ENCODE data around the gene CBR1.
"Not testable (repeated sequence)": the region's sequence is repeated elsewhere in the genome, so short reads cannot be mapped to it uniquely, and the experiment has no call there.

CBR1 gene

DNA sequence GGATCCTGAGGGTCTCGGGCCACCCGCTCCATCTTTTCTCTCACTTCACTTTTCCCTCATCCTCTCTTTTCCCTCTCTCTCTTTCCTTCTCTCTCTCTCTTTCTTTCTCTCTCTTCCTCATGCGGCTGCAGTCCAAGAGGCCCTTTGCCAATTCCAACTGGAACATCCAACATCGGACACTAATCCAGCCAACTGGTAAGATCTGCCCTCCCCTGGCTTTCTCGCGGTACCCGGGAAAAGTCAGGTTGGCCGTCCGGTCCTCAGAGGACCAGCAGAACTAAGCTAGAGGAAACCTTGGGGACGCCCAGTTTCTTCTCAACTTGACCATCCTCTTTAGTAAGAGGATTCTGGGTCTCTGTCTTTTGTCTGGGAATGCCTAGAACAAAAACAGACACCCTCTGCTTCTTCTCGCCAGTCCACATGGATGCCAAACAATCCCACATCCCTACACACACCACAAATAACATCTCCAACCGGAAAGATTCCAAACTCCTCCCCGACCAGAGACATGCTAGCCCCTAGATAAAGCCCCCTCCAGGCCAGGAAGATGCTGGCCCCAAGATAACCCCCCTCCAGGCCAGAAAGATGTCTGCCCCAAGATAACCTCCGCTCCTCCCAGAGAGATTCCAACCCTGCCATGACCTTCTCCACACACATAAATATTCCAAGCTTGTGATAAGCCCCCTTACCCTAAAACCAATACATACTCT, 6.3 kb upstream of the CBR1 start:
- peaks cover 8% of the 10 kb centered on the region for H3K9me3 ChIP-seq (ENCODE audit: insufficient read depth, low read length)

DNA sequence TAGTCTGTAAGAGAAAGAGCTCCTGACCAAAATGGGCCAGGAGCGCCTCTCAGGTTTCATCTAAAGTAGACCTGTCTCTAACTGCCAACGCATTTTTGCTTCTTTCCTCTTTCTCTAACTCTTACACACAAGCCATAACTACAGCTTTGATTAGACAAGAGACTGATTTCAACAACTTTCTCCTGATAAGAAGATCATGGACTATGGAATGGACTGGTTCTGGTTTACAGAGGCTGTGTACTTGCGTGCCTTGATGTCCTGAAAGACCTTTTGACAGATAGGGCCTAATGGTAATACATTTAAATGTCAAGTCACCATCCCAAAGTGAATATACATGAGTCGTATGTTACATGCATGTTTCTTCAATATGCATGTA, 5.8 kb upstream of the CBR1 start:
- no peaks in the 10 kb centered on the region for H3K27me3 ChIP-seq (ENCODE audit: insufficient read depth, insufficient read length)
- TF ChIP-seq ZNF274 (IDR thresholded peaks at IDR 0.05; ENCODE audit: low read depth, low read length) = no peak
- TF ChIP-seq SUZ12 (IDR thresholded peaks at IDR 0.05; ENCODE audit: extremely low read depth, insufficient read depth, insufficient read length) = no peak
- no peak for TF ChIP-seq YY1 (IDR thresholded peaks at IDR 0.05; ENCODE audit: insufficient read depth, insufficient read length)
- H3K36me3 ChIP-seq (ENCODE audit: insufficient read depth, insufficient read length, low read length) = no peaks in the 10 kb centered on the region
- H3K4me1 ChIP-seq (ENCODE audit: insufficient read depth, insufficient read length) = no peaks in the 10 kb centered on the region
- peaks cover 14% of the 10 kb centered on the region for H3K9me3 ChIP-seq (ENCODE audit: insufficient read depth, low read length)
- H3K4me3 ChIP-seq (ENCODE audit: insufficient read length, low read depth) = no peak overlapping the region
- DNase-seq (ENCODE audit: low read depth, low spot score) = no peak
- no peak overlapping the region for H3K9ac ChIP-seq (ENCODE audit: insufficient read length, low read depth)

More for the DNA sequence above, 6.3 kb upstream of the CBR1 start:
- Histone ChIP-seq H3K4me1 (ENCODE audit: insufficient read depth, insufficient read length) (no peaks in the 10 kb centered on the region), H3K36me3 (ENCODE audit: insufficient read depth, insufficient read length, low read length) (peaks cover 2% of the 10 kb centered on the region), H3K9ac (ENCODE audit: insufficient read length, low read depth) (no peak overlapping the region), H3K27me3 (ENCODE audit: insufficient read depth, insufficient read length) (no peaks in the 10 kb centered on the region), H3K4me3 (ENCODE audit: insufficient read length, low read depth) (no peak overlapping the region)
- no peak for DNase-seq (ENCODE audit: low read depth, low spot score)
- TF ChIP-seq ZNF274 (IDR thresholded peaks at IDR 0.05; ENCODE audit: low read depth, low read length) = no peak
- no peak for TF ChIP-seq SUZ12 (IDR thresholded peaks at IDR 0.05; ENCODE audit: extremely low read depth, insufficient read depth, insufficient read length)
- no peak for TF ChIP-seq YY1 (IDR thresholded peaks at IDR 0.05; ENCODE audit: insufficient read depth, insufficient read length)

DNA sequence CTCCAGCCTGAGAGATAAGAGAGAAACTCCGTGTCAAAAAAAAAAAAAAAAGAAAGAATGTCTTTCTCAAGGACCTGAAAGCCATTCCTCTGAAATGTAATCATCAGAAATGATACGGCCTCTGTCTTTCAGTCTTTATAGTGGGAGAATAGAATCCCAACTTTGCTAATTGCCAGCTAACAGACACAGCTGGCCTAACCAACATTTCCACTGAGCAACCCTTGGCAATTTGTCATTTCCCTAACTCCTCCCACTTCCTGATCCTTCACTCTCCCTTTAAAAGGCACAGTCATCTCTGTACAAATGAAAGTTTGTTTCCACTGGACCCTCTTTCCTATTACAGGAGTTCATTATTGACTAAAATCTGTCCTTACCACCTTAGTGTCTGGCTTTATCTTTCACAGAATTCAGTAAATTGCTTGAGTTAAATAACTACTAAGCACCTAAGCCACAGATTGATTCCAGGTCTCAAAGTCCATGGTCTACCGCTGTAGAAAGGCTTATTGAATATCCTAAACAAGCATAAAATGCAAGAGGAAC, 4.3 kb upstream of the CBR1 start:
- Histone ChIP-seq H3K4me3 (ENCODE audit: insufficient read length, low read depth) (no peak overlapping the region), H3K4me1 (ENCODE audit: insufficient read depth, insufficient read length) (no peaks in the 10 kb centered on the region), H3K27me3 (ENCODE audit: insufficient read depth, insufficient read length) (peaks cover 2% of the 10 kb centered on the region), H3K9ac (ENCODE audit: insufficient read length, low read depth) (no peak overlapping the region), H3K36me3 (ENCODE audit: insufficient read depth, insufficient read length, low read length) (no peaks in the 10 kb centered on the region), H3K9me3 (ENCODE audit: insufficient read depth, low read length) (peaks cover 22% of the 10 kb centered on the region)
- no peak for DNase-seq (ENCODE audit: low read depth, low spot score)
- no peak for TF ChIP-seq SUZ12 (IDR thresholded peaks at IDR 0.05; ENCODE audit: extremely low read depth, insufficient read depth, insufficient read length)

DNA sequence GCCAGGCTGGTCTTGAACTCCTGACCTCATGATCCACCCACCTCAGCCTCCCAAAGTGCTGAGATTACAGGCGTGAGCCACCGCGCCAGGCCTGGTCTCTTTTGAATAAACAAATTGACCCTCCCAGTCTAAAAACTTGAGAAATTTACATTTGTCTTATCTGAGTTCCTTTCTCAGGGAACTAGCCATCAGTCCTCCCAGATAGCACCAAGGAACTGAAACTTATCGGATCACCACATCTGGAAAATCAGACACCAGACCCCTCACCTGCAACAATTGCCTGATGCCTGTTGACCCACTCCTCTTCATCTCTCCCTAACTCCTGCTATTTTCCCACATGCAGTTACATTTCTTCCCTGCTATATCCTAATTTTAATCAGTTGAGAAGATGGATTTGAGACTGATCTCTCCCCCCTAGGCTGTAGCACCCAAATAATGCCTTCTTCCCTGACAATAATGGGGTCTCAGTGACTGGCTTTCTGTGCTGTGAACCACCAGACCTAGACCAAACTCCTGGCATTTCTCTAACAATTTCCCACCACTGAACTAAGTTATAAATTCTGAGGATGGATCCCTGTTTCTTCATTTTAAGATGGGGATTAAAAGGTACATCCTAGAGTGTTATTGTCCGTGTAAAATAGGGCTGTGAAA, 951 bp upstream of the CBR1 start:
- Histone ChIP-seq H3K4me3 (ENCODE audit: insufficient read length, low read depth) (no peak overlapping the region), H3K27me3 (ENCODE audit: insufficient read depth, insufficient read length) (peaks cover 2% of the 10 kb centered on the region), H3K4me1 (ENCODE audit: insufficient read depth, insufficient read length) (no peaks in the 10 kb centered on the region), H3K9me3 (ENCODE audit: insufficient read depth, low read length) (peaks cover 22% of the 10 kb centered on the region), H3K36me3 (ENCODE audit: insufficient read depth, insufficient read length, low read length) (peaks cover 15% of the 10 kb centered on the region), H3K9ac (ENCODE audit: insufficient read length, low read depth) (no peak overlapping the region)
- DNase-seq (ENCODE audit: low read depth, low spot score) = no peak
- TF ChIP-seq SUZ12 (IDR thresholded peaks at IDR 0.05; ENCODE audit: extremely low read depth, insufficient read depth, insufficient read length) (no peak), YY1 (IDR thresholded peaks at IDR 0.05; ENCODE audit: insufficient read depth, insufficient read length) (no peak), ZNF274 (IDR thresholded peaks at IDR 0.05; ENCODE audit: low read depth, low read length) (no peak)

DNA sequence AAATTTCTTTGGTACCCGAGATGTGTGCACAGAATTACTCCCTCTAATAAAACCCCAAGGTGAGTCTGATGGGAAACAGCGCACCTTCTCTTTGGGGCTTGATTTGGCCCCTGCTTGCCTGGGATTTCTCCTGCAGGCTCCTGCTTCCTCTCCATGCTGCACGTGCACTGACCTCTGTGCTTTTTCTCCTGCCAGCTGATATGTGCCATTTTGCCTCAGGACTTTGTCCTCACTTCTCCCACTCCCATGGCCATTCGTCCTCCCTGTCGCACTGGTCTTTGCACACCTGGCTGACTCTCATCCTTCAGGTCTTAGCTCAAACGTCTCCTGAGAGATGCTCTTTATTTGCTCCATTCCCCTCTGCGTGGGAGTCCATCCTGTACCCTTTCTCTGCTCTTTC, 1.2 kb downstream of the CBR1 start:
- no peaks in the 10 kb centered on the region for H3K4me1 ChIP-seq (ENCODE audit: insufficient read depth, insufficient read length)
- H3K9ac ChIP-seq (ENCODE audit: insufficient read length, low read depth) = no peak overlapping the region
- H3K9me3 ChIP-seq (ENCODE audit: insufficient read depth, low read length) = peaks cover 22% of the 10 kb centered on the region
- no peak for DNase-seq (ENCODE audit: low read depth, low spot score)
- no peak overlapping the region for H3K4me3 ChIP-seq (ENCODE audit: insufficient read length, low read depth)
- peaks cover 15% of the 10 kb centered on the region for H3K36me3 ChIP-seq (ENCODE audit: insufficient read depth, insufficient read length, low read length)
- TF ChIP-seq YY1 (IDR thresholded peaks at IDR 0.05; ENCODE audit: insufficient read depth, insufficient read length) (no peak), ZNF274 (IDR thresholded peaks at IDR 0.05; ENCODE audit: low read depth, low read length) (no peak)
- peaks cover 2% of the 10 kb centered on the region for H3K27me3 ChIP-seq (ENCODE audit: insufficient read depth, insufficient read length)

DNA sequence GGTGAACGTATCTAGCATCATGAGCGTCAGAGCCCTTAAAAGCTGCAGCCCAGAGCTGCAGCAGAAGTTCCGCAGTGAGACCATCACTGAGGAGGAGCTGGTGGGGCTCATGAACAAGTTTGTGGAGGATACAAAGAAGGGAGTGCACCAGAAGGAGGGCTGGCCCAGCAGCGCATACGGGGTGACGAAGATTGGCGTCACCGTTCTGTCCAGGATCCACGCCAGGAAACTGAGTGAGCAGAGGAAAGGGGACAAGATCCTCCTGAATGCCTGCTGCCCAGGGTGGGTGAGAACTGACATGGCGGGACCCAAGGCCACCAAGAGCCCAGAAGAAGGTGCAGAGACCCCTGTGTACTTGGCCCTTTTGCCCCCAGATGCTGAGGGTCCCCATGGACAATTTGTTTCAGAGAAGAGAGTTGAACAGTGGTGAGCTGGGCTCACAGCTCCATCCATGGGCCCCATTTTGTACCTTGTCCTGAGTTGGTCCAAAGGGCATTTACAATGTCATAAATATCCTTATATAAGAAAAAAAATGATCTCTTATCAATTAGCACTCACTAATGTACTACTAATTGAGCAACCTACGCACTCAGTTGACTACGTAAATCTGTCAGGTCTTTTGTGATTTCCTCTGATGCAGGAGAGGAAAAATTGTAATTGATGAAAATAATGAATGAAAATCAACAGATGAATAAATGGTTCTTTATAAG, 2.8 kb downstream of the CBR1 start:
- TF ChIP-seq YY1 (IDR thresholded peaks at IDR 0.05; ENCODE audit: insufficient read depth, insufficient read length) (no peak), SUZ12 (IDR thresholded peaks at IDR 0.05; ENCODE audit: extremely low read depth, insufficient read depth, insufficient read length) (no peak), ZNF274 (IDR thresholded peaks at IDR 0.05; ENCODE audit: low read depth, low read length) (no peak)
- Histone ChIP-seq H3K9me3 (ENCODE audit: insufficient read depth, low read length) (peaks cover 22% of the 10 kb centered on the region), H3K4me1 (ENCODE audit: insufficient read depth, insufficient read length) (no peaks in the 10 kb centered on the region), H3K36me3 (ENCODE audit: insufficient read depth, insufficient read length, low read length) (peaks cover 15% of the 10 kb centered on the region), H3K9ac (ENCODE audit: insufficient read length, low read depth) (no peak overlapping the region), H3K4me3 (ENCODE audit: insufficient read length, low read depth) (no peak overlapping the region), H3K27me3 (ENCODE audit: insufficient read depth, insufficient read length) (peaks cover 2% of the 10 kb centered on the region)
- no peak for DNase-seq (ENCODE audit: low read depth, low spot score)

DNA sequence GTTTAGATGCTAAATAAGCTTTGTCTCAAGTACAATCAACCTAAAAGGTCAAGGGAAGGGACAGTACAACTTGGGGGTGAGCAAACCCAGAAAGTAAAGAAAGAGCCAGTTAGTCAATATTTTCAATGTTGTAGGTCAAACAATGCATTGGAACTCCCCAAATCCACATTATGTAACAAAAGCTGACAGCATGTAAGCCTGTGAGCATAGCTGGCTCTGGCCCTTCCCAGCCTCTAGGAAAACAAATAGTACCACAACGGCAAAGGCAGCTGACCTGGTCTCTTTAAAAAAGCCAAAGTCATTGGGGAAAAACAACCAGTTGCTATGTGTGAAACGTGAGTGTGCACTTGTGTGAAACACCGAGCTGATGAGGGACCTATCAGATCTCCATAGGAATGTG, 3.4 kb downstream of the CBR1 start:
- H3K9me3 ChIP-seq (ENCODE audit: insufficient read depth, low read length) = peaks cover 17% of the 10 kb centered on the region
- TF ChIP-seq ZNF274 (IDR thresholded peaks at IDR 0.05; ENCODE audit: low read depth, low read length) (no peak), SUZ12 (IDR thresholded peaks at IDR 0.05; ENCODE audit: extremely low read depth, insufficient read depth, insufficient read length) (no peak), YY1 (IDR thresholded peaks at IDR 0.05; ENCODE audit: insufficient read depth, insufficient read length) (no peak)
- DNase-seq (ENCODE audit: low read depth, low spot score) = no peak
- H3K36me3 ChIP-seq (ENCODE audit: insufficient read depth, insufficient read length, low read length) = peaks cover 15% of the 10 kb centered on the region
- peaks cover 2% of the 10 kb centered on the region for H3K27me3 ChIP-seq (ENCODE audit: insufficient read depth, insufficient read length)
- H3K9ac ChIP-seq (ENCODE audit: insufficient read length, low read depth) = no peak overlapping the region
- H3K4me1 ChIP-seq (ENCODE audit: insufficient read depth, insufficient read length) = no peaks in the 10 kb centered on the region
- no peak overlapping the region for H3K4me3 ChIP-seq (ENCODE audit: insufficient read length, low read depth)

DNA sequence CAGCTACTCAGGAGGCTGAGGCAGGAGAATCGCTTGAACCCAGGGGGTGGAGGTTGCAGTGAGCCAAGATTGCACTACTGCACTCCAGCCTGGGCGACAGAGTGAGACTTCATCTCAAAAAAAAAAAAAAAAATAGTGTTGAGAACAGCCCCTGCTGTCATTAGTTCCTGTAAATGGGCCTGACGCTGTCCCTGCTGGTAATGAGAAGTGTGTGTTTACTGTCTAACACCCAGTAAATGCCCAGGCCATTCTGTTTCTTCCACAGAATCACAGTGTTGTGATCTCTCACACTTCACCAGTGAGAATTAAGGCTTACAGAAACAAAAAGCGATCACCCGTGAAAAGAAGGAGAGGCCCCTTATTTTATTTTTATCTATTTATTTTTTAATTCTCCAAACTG, 4.1 kb downstream of the CBR1 start:
- H3K9ac ChIP-seq (ENCODE audit: insufficient read length, low read depth); H3K4me3 ChIP-seq (ENCODE audit: insufficient read length, low read depth); DNase-seq (ENCODE audit: low read depth, low spot score); H3K9me3 ChIP-seq (ENCODE audit: insufficient read depth, low read length); H3K4me1 ChIP-seq (ENCODE audit: insufficient read depth, insufficient read length); H3K27me3 ChIP-seq (ENCODE audit: insufficient read depth, insufficient read length): not testable (repeated sequence)
- H3K36me3 ChIP-seq (ENCODE audit: insufficient read depth, insufficient read length, low read length) = peaks cover 15% of the 10 kb centered on the region
